Endothelial cell of umbilical vein (primary cell): ENCODE results near the gene FRRS1L. TPM values are rescaled to one million over a fixed set of nuclear protein-coding genes. Genes with fewer than 3 reads are reported as not detected.

ENCODE experiments used
- BruUV-seq: library from RNA; stranded (reverse); fragments of 400-500 nt; replicated peaks from 2 replicates; lab custom pipeline; 2021; lab: Mats Ljungman, UMichigan
- CTCF ChIA-PET: fragments of 300-600, 350-600 bp; sonication (Branson Sonifier 250); formaldehyde crosslinking; loops from one replicate; lab custom pipeline; 2021; ENCODE audit warnings: antibody characterized with exemption, inconsistent platforms; lab: Charles Lee
- POLR2A ChIA-PET: fragments of 300-600, 350-600 bp; sonication (Branson Sonifier 250); formaldehyde crosslinking; loops from one replicate; lab custom pipeline; 2021; ENCODE audit warnings: antibody characterized with exemption, inconsistent platforms; lab: Charles Lee
- DNase-seq: peaks from one replicate; pipeline ENCODE4 v3.0.0-alpha.2; 2011; ENCODE audit warnings: low read depth, low spot score
- FAIRE-seq: peaks from 2 replicates; lab custom pipeline; 2011; peaks lifted over from hg19 to GRCh38; lab: Jason Lieb, UNC
- H2AFZ ChIP-seq: 2 replicates; pipeline ENCODE4 v1.6.0; 2012; ENCODE audit warnings: low read depth, low read length, control low read depth, inconsistent platforms
- H3K27ac ChIP-seq: 2 replicates; pipeline ENCODE4 v1.5.1; 2011; ENCODE audit warnings: low read depth, mild to moderate bottlenecking, control low read depth, low read length, moderate library complexity; ENCODE audit not compliant: insufficient read depth
- H3K27me3 ChIP-seq, 2 experiments: 2 replicates each; pipeline versions ENCODE4 v1.6.0 to v1.6.1; 2011; ENCODE audit warnings: low read length in 2 of 2, mixed read lengths in 1 of 2; ENCODE audit not compliant: control insufficient read depth in 2 of 2, insufficient read depth in 2 of 2
- H3K36me3 ChIP-seq, 2 experiments: 2 replicates in 1 of 2; 3 replicates in 1 of 2; pipeline ENCODE4 v1.5.1; 2011; ENCODE audit warnings: low read length in 2 of 2, mild to moderate bottlenecking in 1 of 2, moderate library complexity in 1 of 2; ENCODE audit not compliant: control insufficient read depth in 2 of 2, insufficient read depth in 2 of 2; ENCODE audit errors: extremely low read depth in 1 of 2
- H3K4me1 ChIP-seq: 3 replicates; pipeline ENCODE4 v1.5.1; 2011; ENCODE audit warnings: mild to moderate bottlenecking, low read length; ENCODE audit not compliant: control insufficient read depth, insufficient read depth; ENCODE audit errors: extremely low read depth
- H3K4me2 ChIP-seq: 2 replicates; pipeline ENCODE4 v1.6.1; 2011; ENCODE audit warnings: low read length, control low read depth, mixed read lengths; ENCODE audit not compliant: insufficient read depth
- H3K4me3 ChIP-seq, 3 experiments: fragments of 200-600 bp in 1 of 3; sonication (generic), shearing (Covaris generic) in 1 of 3; replicated peaks in 1 of 3; 2 replicates each; pipeline ENCODE4 v1.5.1; 2011 to 2016; ENCODE audit warnings: control low read depth in 3 of 3, low read length in 3 of 3, mild to moderate bottlenecking in 2 of 3, inconsistent platforms in 1 of 3, low read depth in 1 of 3, moderate library complexity in 1 of 3; ENCODE audit not compliant: insufficient read depth in 1 of 3
- H3K79me2 ChIP-seq: 2 replicates; pipeline ENCODE4 v1.6.0; 2012; ENCODE audit warnings: low read length, inconsistent platforms; ENCODE audit not compliant: control insufficient read depth, insufficient read depth
- H3K9ac ChIP-seq: replicated peaks from 2 replicates; pipeline ENCODE3; 2011; ENCODE audit warnings: low read length, control low read depth; ENCODE audit not compliant: insufficient read depth; ENCODE audit errors: extremely low read depth
- H3K9me1 ChIP-seq: replicated peaks from 3 replicates; pipeline ENCODE4 v1.6.0; 2011; ENCODE audit warnings: mild to moderate bottlenecking, low read length; ENCODE audit not compliant: control insufficient read depth, insufficient read depth; ENCODE audit errors: extremely low read depth
- H3K9me3 ChIP-seq: replicated peaks from 2 replicates; pipeline ENCODE4 v1.5.1; 2012; ENCODE audit warnings: low read length, inconsistent platforms; ENCODE audit not compliant: control insufficient read depth, insufficient read depth
- H4K20me1 ChIP-seq: replicated peaks from 2 replicates; pipeline ENCODE3; 2011; ENCODE audit warnings: mild to moderate bottlenecking, low read length; ENCODE audit not compliant: control insufficient read depth, insufficient read depth; ENCODE audit errors: extremely low read depth
- CTCF ChIP-seq, 2 donors: IDR thresholded peaks; 1 replicate in 1 of 2; 2 replicates in 1 of 2; pipeline ENCODE4 v1.5.1; 2011; ENCODE audit warnings: low read length in 2 of 2, mild to moderate bottlenecking in 2 of 2, moderate library complexity in 2 of 2, control low read depth in 1 of 2, inconsistent platforms in 1 of 2, low read depth in 1 of 2; ENCODE audit not compliant: insufficient read depth in 1 of 2; ENCODE audit errors: extremely low read depth in 1 of 2
- EZH2 ChIP-seq: IDR thresholded peaks from 2 replicates; pipeline ENCODE4 v1.6.1; 2012; ENCODE audit warnings: borderline replicate concordance, low read depth, mild to moderate bottlenecking, moderate library complexity, low read length, inconsistent platforms; ENCODE audit not compliant: severe bottlenecking
- FOS ChIP-seq: IDR thresholded peaks from 2 replicates; pipeline ENCODE4 v1.6.1; 2011; ENCODE audit warnings: mild to moderate bottlenecking, low read length, moderate library complexity, borderline replicate concordance; ENCODE audit not compliant: insufficient read depth
- GATA2 ChIP-seq: IDR thresholded peaks from 2 replicates; pipeline ENCODE4 v1.7.0; 2011; ENCODE audit warnings: low read depth, mild to moderate bottlenecking, moderate library complexity, mixed read lengths, low read length; ENCODE audit not compliant: insufficient read length, insufficient read depth
- JUN ChIP-seq: IDR thresholded peaks from 2 replicates; pipeline ENCODE4 v1.6.1; 2011; ENCODE audit warnings: borderline replicate concordance, low read depth; ENCODE audit not compliant: insufficient read length, insufficient read depth
- MYC ChIP-seq: IDR thresholded peaks from one replicate; pipeline ENCODE4 v1.6.1; 2011; ENCODE audit warnings: mild to moderate bottlenecking, low read depth, low read length
- POLR2A ChIP-seq: IDR thresholded peaks from 2 replicates; pipeline ENCODE4 v1.6.1; 2012; ENCODE audit warnings: low read depth, mild to moderate bottlenecking, control low read depth, low read length
- POLR2AphosphoS5 ChIP-seq: IDR thresholded peaks from 2 replicates; pipeline ENCODE4 v1.6.1; 2012; ENCODE audit warnings: low read depth, mild to moderate bottlenecking, control low read depth, low read length, moderate library complexity; ENCODE audit not compliant: insufficient read depth
- dilution Hi-C: fragments of 300-500 bp; cut with MboI; formaldehyde crosslinking; loops from one replicate; pipeline ENCODE4 v1.15.0; 2019; ENCODE audit warnings: low sequenced_read_pairs; ENCODE audit not compliant: extremely low pct_ligation_motif_present
- intact Hi-C: fragments of 100-400 bp; cut with micrococcal nuclease; formaldehyde crosslinking; loops from one replicate; pipeline ENCODE4 v1.10.0; 2022
- polyA plus RNA-seq, 4 experiments: library from polyadenylated mRNA; depleted of rRNA in 3 of 4; stranded (reverse) in 3 of 4; unstranded in 1 of 4; fragments of >200 nt; gene quantifications; 2 replicates each; pipeline versions ENCODE4 v1.2.1 to v1.2.3, GENCODE V29; 2011 to 2012; ENCODE audit warnings: missing spikeins in 1 of 4
- total RNA-seq: library from RNA; stranded (reverse); gene quantifications from 2 replicates; pipeline ENCODE4 v1.2.3, GENCODE V29; 2021
- TF ChIP-seq, protein P1 (sequence below): IDR thresholded peaks from 2 replicates; pipeline ENCODE4 v1.6.1; 2011; ENCODE audit not compliant: insufficient read depth, insufficient read length

Gene FRRS1L
- total and polyA plus RNA-seq, 2 donors (not counting 3 experiments of a cell fraction or from before 2014, with no cell fraction given), result not detected

- intact Hi-C loops (no loop called here), dilution Hi-C loops (no loop called here)
- H3K4me3 ChIP-seq, result no peak overlapping the region
- H3K9me3 ChIP-seq, result no peaks in the 10 kb centered on the region
- no peak overlapping the region for H2AFZ ChIP-seq
- no TSS peak for BruUV-seq
- DNase-seq, result no peak
- TF ChIP-seq GATA2, result no peak
- TF ChIP-seq JUN, result no peak
- no peak overlapping the region for H3K27ac ChIP-seq
- H3K27me3 ChIP-seq, result no peaks in the 10 kb centered on the region
- H3K79me2 ChIP-seq, result peaks cover 34% of the 10 kb centered on the region
- H3K4me2 ChIP-seq, result no peak overlapping the region
- CTCF ChIA-PET, result interaction anchor here (1.2 to 1.6 kb wide), 2 partner anchors 11 to 12 kb away, joined by 4 to 5 read pairs; no protein-coding TSS in a partner anchor
- no peaks in the 10 kb centered on the region for H3K9me1 ChIP-seq
- no peak overlapping the region for H3K9ac ChIP-seq
- H3K36me3 ChIP-seq, result peaks cover 8% of the 10 kb centered on the region in 2 experiments
- H3K4me1 ChIP-seq, result peaks cover 6% of the 10 kb centered on the region
- no peak for FAIRE-seq
- POLR2A ChIA-PET, result no interaction called here
- H4K20me1 ChIP-seq, result peaks cover 2% of the 10 kb centered on the region
These were observed 74.5 kb downstream of the FRRS1L start for GRCh38 chr9:109092587-109092986.

DNA sequence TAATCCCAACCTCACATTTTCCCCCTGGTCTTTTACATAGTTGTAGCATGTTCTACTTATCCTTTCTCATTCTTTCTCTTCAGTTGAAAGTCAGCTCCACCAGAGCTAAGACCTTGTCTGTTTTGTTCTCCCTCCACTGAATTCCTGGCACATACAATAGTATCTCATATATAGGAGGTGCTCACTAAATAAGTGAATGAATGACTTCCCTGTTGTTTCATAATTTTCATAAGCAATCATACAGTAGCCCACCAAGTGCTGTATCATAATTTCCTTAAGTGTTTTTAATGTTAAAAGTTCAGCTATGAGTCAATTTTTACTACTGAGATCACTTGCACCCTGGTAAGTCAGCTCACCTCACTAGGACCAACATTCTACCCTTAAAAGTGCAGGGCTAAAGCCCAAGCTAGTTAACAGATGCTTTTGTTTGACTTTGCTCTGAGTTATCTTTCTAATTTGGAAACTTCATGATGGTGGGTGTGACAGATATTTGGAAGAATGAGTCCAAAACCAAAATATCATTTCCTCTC, 74.9 kb downstream of the FRRS1L start:
- H3K9ac ChIP-seq, result no peak overlapping the region
- peaks cover 8% of the 10 kb centered on the region in 2 experiments for H3K36me3 ChIP-seq
- no peak overlapping the region for H3K27ac ChIP-seq
- H3K9me1 ChIP-seq, result no peaks in the 10 kb centered on the region
- H3K27me3 ChIP-seq, result no peaks in the 10 kb centered on the region
- FAIRE-seq (no peak), DNase-seq (no peak)
- H3K4me1 ChIP-seq, result peaks cover 1% of the 10 kb centered on the region
- H3K79me2 ChIP-seq, result peaks cover 30% of the 10 kb centered on the region
- H2AFZ ChIP-seq, result no peak overlapping the region
- ChIA-PET CTCF (interaction anchor here (1.2 to 1.6 kb wide), 2 partner anchors 10 to 12 kb away, joined by 4 to 5 read pairs; no protein-coding TSS in a partner anchor), POLR2A (no interaction called here)
- H3K4me3 ChIP-seq, result no peak overlapping the region
- peaks cover 2% of the 10 kb centered on the region for H4K20me1 ChIP-seq
- dilution Hi-C loops (no loop called here), intact Hi-C loops (no loop called here)
- TF ChIP-seq, protein P1, sequence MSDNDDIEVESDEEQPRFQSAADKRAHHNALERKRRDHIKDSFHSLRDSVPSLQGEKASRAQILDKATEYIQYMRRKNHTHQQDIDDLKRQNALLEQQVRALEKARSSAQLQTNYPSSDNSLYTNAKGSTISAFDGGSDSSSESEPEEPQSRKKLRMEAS, result no peak
- TF ChIP-seq GATA2 (no peak), CTCF (IDR thresholded peaks at IDR 0.05; ENCODE audit: extremely low read depth in 1 of 2, insufficient read depth in 1 of 2, low read depth in 1 of 2, low read length in 2 of 2) (no peak), EZH2 (no peak), MYC (no peak), POLR2A (no peak), POLR2AphosphoS5 (no peak), JUN (no peak), FOS (no peak)
- no peak overlapping the region for H3K4me2 ChIP-seq
- no peaks in the 10 kb centered on the region for H3K9me3 ChIP-seq
- BruUV-seq, result no TSS peak
